ENCODE measurements around the gene AMER1.
A peak's percentile ranks its signal among the peaks of the same experiment; 100 is the strongest.
"Not testable (repeated sequence)": the region's sequence is repeated elsewhere in the genome, so short reads cannot be mapped to it uniquely, and the experiment has no call there.

AMER1 gene

GRCh38 chrX:64205441-64205734 lies at the start of gene AMER1:
Gene AMER1, minus strand, starts transcription at chrX:64205708. Its CDS starts 12,422 bp downstream, at chrX:64193286.
- DNase-seq (ENCODE audit: low read depth in 2 of 3, low spot score in 2 of 3) = peak in 1 of 3 experiments; percentile 0

DNA sequence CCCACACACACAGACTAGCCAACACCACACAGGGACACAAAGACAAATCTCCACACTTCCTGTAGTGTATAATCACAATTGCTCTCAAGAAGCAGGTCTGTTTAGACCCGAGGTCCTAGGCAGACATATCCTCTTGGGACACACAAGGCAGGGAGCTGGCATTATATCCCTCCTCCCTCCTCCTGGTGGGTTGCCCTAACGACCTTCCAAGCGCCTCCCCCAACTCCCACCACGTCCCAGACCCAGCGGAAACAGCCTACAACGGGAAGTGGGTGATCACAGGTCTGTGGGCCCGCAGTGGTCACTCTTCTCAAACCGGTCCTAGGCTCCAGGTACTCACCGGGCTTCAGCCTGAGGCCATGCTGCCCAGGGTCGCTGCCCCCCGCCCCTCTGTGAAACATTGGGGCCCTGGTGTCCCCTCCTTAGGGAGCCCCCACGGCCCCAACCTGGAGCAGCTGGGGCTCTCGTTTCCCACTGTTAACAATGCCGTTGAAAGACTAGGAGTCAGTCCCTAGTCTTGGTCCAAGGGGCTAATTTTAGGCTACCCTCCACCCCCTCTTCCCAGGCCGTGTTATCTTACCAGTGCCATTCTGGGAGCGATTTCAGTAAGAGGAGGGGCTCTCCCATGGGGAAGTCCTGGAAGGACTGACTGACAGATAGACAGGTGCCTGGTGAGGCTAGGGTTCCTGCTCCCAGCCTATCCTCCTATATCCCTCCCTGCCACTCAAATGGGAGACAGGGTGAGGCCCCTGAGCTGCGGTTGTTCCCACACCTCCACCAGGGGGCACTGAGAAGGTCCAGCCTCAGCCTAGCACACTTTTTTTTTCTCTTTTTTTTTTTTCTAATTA lies 24.8 kb upstream of the AMER1 start, which contains the start of gene ASB12:
ASB12 (minus strand) TSS at position 485 of the 848 bp plus-strand sequence. CDS start 4,957 bp downstream, outside the sequence.
- DNase-seq (ENCODE audit: low read depth in 2 of 3, low spot score in 2 of 3) = no peak

- DNase-seq (ENCODE audit: low read depth in 2 of 3, low spot score in 2 of 3) = no peak
Observed at GRCh38 chrX:64229154-64229553, 23.6 kb upstream of the AMER1 start.

- DNase-seq (ENCODE audit: low read depth in 2 of 3, low spot score in 2 of 3) = no peak
Observed at GRCh38 chrX:64218023-64218422, 12.5 kb upstream of the AMER1 start.

GRCh38 chrX:64213989-64214388 lies 8.5 kb upstream of the AMER1 start:
- DNase-seq (ENCODE audit: low read depth in 2 of 3, low spot score in 2 of 3) = not testable (repeated sequence)

- no peak for DNase-seq (ENCODE audit: low read depth in 2 of 3, low spot score in 2 of 3)
Observed at GRCh38 chrX:64206556-64207162, 1.2 kb upstream of the AMER1 start.

GRCh38 chrX:64205735-64206501 lies 410 bp upstream of the AMER1 start:
- DNase-seq (ENCODE audit: low read depth in 2 of 3, low spot score in 2 of 3) = peak; percentile 52 to 70 (median 55)

- no peak for DNase-seq (ENCODE audit: low read depth in 2 of 3, low spot score in 2 of 3)
Observed at GRCh38 chrX:64204701-64205440, 637 bp downstream of the AMER1 start.

- DNase-seq (ENCODE audit: low read depth in 2 of 3, low spot score in 2 of 3) = no peak
Observed at GRCh38 chrX:64204252-64204651, 1.3 kb downstream of the AMER1 start.

GRCh38 chrX:64202808-64203325 lies 2.6 kb downstream of the AMER1 start:
- DNase-seq (ENCODE audit: low read depth in 2 of 3, low spot score in 2 of 3) = no peak

DNA sequence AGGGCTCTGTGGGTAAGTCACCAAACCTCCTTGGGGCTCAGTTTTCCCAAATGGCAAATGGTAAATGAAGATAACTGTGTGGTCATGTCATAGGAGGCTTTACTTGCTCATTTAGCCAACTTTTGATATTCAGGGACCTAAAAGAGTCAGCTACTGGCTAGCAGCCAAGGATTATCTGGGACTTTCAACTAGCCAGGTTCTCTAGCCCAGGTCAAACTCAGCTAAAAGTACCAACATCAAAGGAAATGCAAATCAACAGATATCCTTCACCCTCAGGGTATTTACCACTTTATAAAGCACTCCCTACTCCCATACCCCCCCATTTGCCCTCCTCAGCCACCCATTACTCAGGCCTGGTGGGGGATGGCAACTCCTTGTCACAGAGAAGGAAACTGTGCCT lies 7.5 kb downstream of the AMER1 start:
- no peak for DNase-seq (ENCODE audit: low read depth in 2 of 3, low spot score in 2 of 3)

DNA sequence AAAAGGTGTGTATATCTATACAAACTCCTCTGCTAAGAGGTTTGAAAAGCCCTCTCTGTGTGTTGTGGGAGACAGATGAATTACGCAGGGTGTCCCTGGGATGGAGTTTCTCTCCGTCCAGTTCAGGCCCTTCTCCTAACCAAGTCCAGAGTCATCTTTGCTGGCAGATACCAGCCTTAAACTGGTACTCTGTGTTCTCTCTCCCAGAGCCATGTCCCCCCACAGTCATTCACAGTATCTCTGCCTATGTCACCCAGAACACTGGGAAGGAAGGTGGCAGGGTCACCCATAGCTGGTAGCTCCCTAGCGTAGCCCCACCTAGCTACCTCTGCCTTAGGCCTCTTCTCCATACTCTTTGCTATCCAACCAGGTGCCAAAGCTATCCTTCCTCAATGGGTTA lies 8.9 kb downstream of the AMER1 start:
- DNase-seq (ENCODE audit: low read depth in 2 of 3, low spot score in 2 of 3) = no peak

- no peak for DNase-seq (ENCODE audit: low read depth in 2 of 3, low spot score in 2 of 3)
Observed at GRCh38 chrX:64195862-64196261, 9.6 kb downstream of the AMER1 start.

GRCh38 chrX:64192673-64193072 lies 12.8 kb downstream of the AMER1 start:
- DNase-seq (ENCODE audit: low read depth in 2 of 3, low spot score in 2 of 3) = no peak

GRCh38 chrX:64192040-64192439 lies 13.5 kb downstream of the AMER1 start:
- no peak for DNase-seq (ENCODE audit: low read depth in 2 of 3, low spot score in 2 of 3)

GRCh38 chrX:64191281-64192010 lies 14.1 kb downstream of the AMER1 start:
- DNase-seq (ENCODE audit: low read depth in 2 of 3, low spot score in 2 of 3) = no peak

- DNase-seq (ENCODE audit: low read depth in 2 of 3, low spot score in 2 of 3) = no peak
Observed at GRCh38 chrX:64190136-64190740, 15.3 kb downstream of the AMER1 start.

DNA sequence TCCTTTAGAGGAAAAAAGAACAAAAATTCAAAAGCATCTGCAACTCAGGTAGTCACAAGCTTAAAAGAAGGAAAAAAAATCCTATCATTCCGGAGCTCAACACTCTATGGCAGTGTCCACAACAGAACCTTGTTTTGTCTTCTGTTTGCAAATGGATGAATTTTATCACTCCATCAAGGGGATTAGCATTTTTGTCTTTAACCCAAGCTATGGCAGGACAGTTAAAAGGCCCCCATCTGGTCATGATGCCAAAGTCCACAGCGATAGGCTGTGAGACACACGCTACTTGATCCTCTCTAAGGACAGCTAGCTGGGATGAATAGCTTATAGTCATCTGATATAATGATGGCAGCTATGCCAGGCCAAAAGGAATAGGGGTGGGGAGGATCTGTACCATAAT lies 16.6 kb downstream of the AMER1 start:
- DNase-seq (ENCODE audit: low read depth in 2 of 3, low spot score in 2 of 3) = no peak

- DNase-seq (ENCODE audit: low read depth in 2 of 3, low spot score in 2 of 3) = no peak
Observed at GRCh38 chrX:64187762-64188150, 17.8 kb downstream of the AMER1 start.
